Measurements from ENCODE around the gene CLEC4E. TPM values are rescaled to one million over a fixed set of nuclear protein-coding genes. Genes with fewer than 3 reads are reported as not detected.

Gene CLEC4E
- total RNA-seq, 1 experiment from 2014 or later: not detected

DNA sequence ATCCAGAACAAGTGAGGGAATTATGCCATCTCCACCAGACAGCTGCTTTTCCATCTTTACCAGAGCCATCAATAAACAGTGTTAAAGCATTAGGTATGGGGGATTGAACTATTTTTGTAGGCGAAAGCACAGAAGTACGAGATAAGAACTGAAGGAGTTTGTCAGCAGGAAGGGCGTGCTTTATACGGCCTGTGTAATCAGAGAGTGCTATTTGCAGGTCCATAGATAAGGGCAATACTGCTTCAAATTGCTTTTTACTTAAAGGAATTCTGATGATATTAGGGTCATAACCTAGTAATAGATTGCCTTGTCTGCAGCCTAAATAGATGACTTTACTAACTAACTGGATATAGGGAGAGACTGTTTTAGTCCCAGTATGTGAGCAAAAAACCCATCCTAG lies 20.3 kb upstream of the CLEC4E start:
- Histone ChIP-seq H3K27ac (ENCODE audit: low read depth, low read length) (no peak overlapping the region), H3K27me3 (ENCODE audit: insufficient read depth, low read length) (no peaks in the 10 kb centered on the region), H3K9me3 (ENCODE audit: control insufficient read depth in 1 of 2, insufficient read depth in 1 of 2, low read depth in 1 of 2, low read length in 2 of 2) (no peaks in the 10 kb centered on the region), H3K36me3 (ENCODE audit: control insufficient read depth in 1 of 2, insufficient read depth in 2 of 2, low read length in 2 of 2) (no peaks in the 10 kb centered on the region), H3K4me3 (replicated peaks in 1 of 2; ENCODE audit: low read depth in 1 of 2, low read length in 2 of 2) (no peak overlapping the region), H3K9ac (ENCODE audit: low read length) (no peak overlapping the region), H3K4me1 (ENCODE audit: control insufficient read depth in 1 of 2, insufficient read depth in 2 of 2, low read length in 2 of 2) (no peaks in the 10 kb centered on the region), H3K9me2 (ENCODE audit: insufficient read depth) (no peaks in the 10 kb centered on the region), H3K79me2 (ENCODE audit: insufficient read depth, low read length) (no peaks in the 10 kb centered on the region), H4K20me1 (ENCODE audit: insufficient read depth) (no peaks in the 10 kb centered on the region), H3K4me2 (ENCODE audit: low read length) (no peak overlapping the region), H2AFZ (ENCODE audit: low read depth, low read length, poor library complexity, severe bottlenecking) (no peak overlapping the region)
- RAD21 ChIA-PET (ENCODE audit: low non-redundant PET in 1 of 2, low total read pairs in 2 of 2, uncharacterized antibody in 2 of 2, unreplicated experiment in 2 of 2): no interaction called here
- no TSS peak for BruUV-seq (replicated peaks)
- DNase-seq (ENCODE audit: low read depth, low spot score) (no peak), ATAC-seq (no peak)
- CTCF ChIA-PET: interaction anchor here (1.2 kb wide), 1 partner anchor 17 kb away, joined by 8 read pairs; no protein-coding TSS in a partner anchor
- intact Hi-C loops (cut with micrococcal nuclease): no loop called here
- TF ChIP-seq EZH2 (IDR thresholded peaks at IDR 0.05) (no peak), YY1 (IDR thresholded peaks at IDR 0.05; ENCODE audit: extremely low read depth, insufficient replicate concordance, low read depth, low read length) (no peak), ZNF274 (IDR thresholded peaks at IDR 0.05; ENCODE audit: low read depth, low read length) (no peak), SP1 (IDR thresholded peaks at IDR 0.05; ENCODE audit: low read depth) (no peak), EGR1 (IDR thresholded peaks at IDR 0.05; ENCODE audit: low read depth) (no peak), EZH2phosphoT487 (IDR thresholded peaks at IDR 0.05; ENCODE audit: borderline replicate concordance) (no peak), REST (IDR thresholded peaks at IDR 0.05; ENCODE audit: low read depth) (no peak), RAD21 (IDR thresholded peaks at IDR 0.05; ENCODE audit: low read depth) (no peak), POLR2A (IDR thresholded peaks at IDR 0.05; ENCODE audit: borderline replicate concordance, extremely low read depth, insufficient read depth, insufficient read length) (no peak)
- POLR2A ChIA-PET: no interaction called here

All from HCT116 (cell line).